GM12878 (cell line): ENCODE results near the gene SYMPK. TPM values are rescaled to one million over a fixed set of nuclear protein-coding genes. Genes with fewer than 3 reads are reported as not detected.

Source experiments
- CEBPB ChIP-seq, 2 experiments: fragments of 150-350 bp in 1 of 2; IDR thresholded peaks; 2 replicates each; pipeline ENCODE4 v1.6.1; 2012 to 2014; ENCODE audit warnings: low read depth in 2 of 2, low read length in 2 of 2, borderline replicate concordance in 1 of 2, inconsistent platforms in 1 of 2
- CHD2 ChIP-seq: IDR thresholded peaks from 2 replicates; pipeline ENCODE4 v1.6.1; 2011; ENCODE audit warnings: low read depth, low read length, improper control_type of control experiment, borderline replicate concordance
- CHD4 ChIP-seq: fragments of 200-600 bp; sonication (generic); IDR thresholded peaks from 2 replicates; pipeline ENCODE4 v1.6.1; 2016; ENCODE audit warnings: mild to moderate bottlenecking
- EZH2 ChIP-seq: IDR thresholded peaks from 2 replicates; pipeline ENCODE4 v1.6.1; 2012; ENCODE audit warnings: low read depth, mild to moderate bottlenecking, control low read depth, inconsistent platforms, low read length, borderline replicate concordance; ENCODE audit not compliant: control insufficient read depth
- MXI1 ChIP-seq: fragments of 150-350 bp; IDR thresholded peaks from 2 replicates; pipeline ENCODE4 v1.6.1; 2011; ENCODE audit warnings: low read depth, mild to moderate bottlenecking, inconsistent platforms, low read length, improper control_type of control experiment
- MYC ChIP-seq: IDR thresholded peaks from 2 replicates; pipeline ENCODE4 v1.6.1; 2011; ENCODE audit warnings: mild to moderate bottlenecking, low read length, moderate library complexity, inconsistent platforms; ENCODE audit not compliant: insufficient read depth, insufficient replicate concordance, insufficient read length, severe bottlenecking
- RELA ChIP-seq: fragments of 450-650 bp; IDR thresholded peaks from 2 replicates; pipeline ENCODE4 v1.8.0; 2014; ENCODE audit warnings: borderline replicate concordance; ENCODE audit not compliant: partially characterized antibody
- SMC3 ChIP-seq: IDR thresholded peaks from 2 replicates; pipeline ENCODE4 v1.6.1; 2011; ENCODE audit warnings: low read length, improper control_type of control experiment, borderline replicate concordance
- SUPT20H ChIP-seq: IDR thresholded peaks from 2 replicates; pipeline ENCODE4 v1.6.1; 2011; ENCODE audit warnings: low read depth, mild to moderate bottlenecking, low read length, moderate library complexity, borderline replicate concordance; ENCODE audit not compliant: control insufficient read depth
- TBL1XR1 ChIP-seq: IDR thresholded peaks from 2 replicates; pipeline ENCODE4 v1.6.1; 2012; ENCODE audit warnings: low read depth, low read length, improper control_type of control experiment
- ZNF24 ChIP-seq: fragments of 450-650 bp; IDR thresholded peaks from 2 replicates; pipeline ENCODE4 v1.6.1; 2017; ENCODE audit warnings: antibody characterized with exemption, mild to moderate bottlenecking
- polyA plus RNA-seq, 11 experiments: library from polyadenylated mRNA; depleted of rRNA in 4 of 11; unstranded in 6 of 11; stranded (reverse) in 5 of 11; fragments of >200 nt; fragmentation: Nextera tagmentation in 4 of 11; fragmentation: Illumina TruSeq in 1 of 11; extraction: Ambion mirVana in 4 of 11; extraction: Trizol in 1 of 11; gene quantifications; 1 replicate in 1 of 11; 2 replicates in 10 of 11; pipeline versions ENCODE4 v1.2.1 to v1.2.3, GENCODE V29; 2011 to 2016; ENCODE audit warnings: inconsistent platforms in 2 of 11, missing spikeins in 2 of 11, low read depth in 1 of 11
- total RNA-seq, 4 experiments: library from RNA; depleted of rRNA in 3 of 4; stranded (reverse); fragments of >200 nt in 3 of 4; fragmentation: Illumina TruSeq in 1 of 4; extraction: Trizol in 1 of 4; gene quantifications; 2 replicates each; pipeline versions ENCODE4 v1.2.1 to v1.2.3, GENCODE V29; 2013 to 2021
- TF ChIP-seq, protein P1 (sequence below): fragments of 450-650 bp; IDR thresholded peaks from 2 replicates; pipeline ENCODE4 v1.6.1; 2017; ENCODE audit warnings: antibody characterized with exemption, mild to moderate bottlenecking, moderate library complexity
- TF ChIP-seq, protein P2 (sequence below): IDR thresholded peaks from 2 replicates; pipeline ENCODE4 v1.6.1; 2012; ENCODE audit warnings: low read depth, low read length, improper control_type of control experiment
- TF ChIP-seq, protein P3 (sequence below): fragments of 450-650 bp; IDR thresholded peaks from 2 replicates; pipeline ENCODE4 v1.6.1; 2016; ENCODE audit warnings: mild to moderate bottlenecking
- TF ChIP-seq, protein P4 (sequence below): fragments of 450-650 bp; IDR thresholded peaks from 2 replicates; pipeline ENCODE4 v1.6.1; 2017; ENCODE audit warnings: mild to moderate bottlenecking, moderate library complexity
- TF ChIP-seq, protein P5 (sequence below): IDR thresholded peaks from 2 replicates; pipeline ENCODE4 v1.6.1; 2012; ENCODE audit warnings: low read depth, low read length, improper control_type of control experiment
- TF ChIP-seq, protein P6 (sequence below): IDR thresholded peaks from 2 replicates; pipeline ENCODE4 v1.6.1; 2011; ENCODE audit warnings: borderline replicate concordance, low read depth, mild to moderate bottlenecking, moderate library complexity, low read length; ENCODE audit not compliant: insufficient read depth, poor library complexity, severe bottlenecking

Gene SYMPK
- total and polyA plus RNA-seq, 10 of the 15 experiments (the other 5 are each of a cell fraction or from before 2014, with no cell fraction given), result 0.49 to 109 (median 42.5) TPM

DNA sequence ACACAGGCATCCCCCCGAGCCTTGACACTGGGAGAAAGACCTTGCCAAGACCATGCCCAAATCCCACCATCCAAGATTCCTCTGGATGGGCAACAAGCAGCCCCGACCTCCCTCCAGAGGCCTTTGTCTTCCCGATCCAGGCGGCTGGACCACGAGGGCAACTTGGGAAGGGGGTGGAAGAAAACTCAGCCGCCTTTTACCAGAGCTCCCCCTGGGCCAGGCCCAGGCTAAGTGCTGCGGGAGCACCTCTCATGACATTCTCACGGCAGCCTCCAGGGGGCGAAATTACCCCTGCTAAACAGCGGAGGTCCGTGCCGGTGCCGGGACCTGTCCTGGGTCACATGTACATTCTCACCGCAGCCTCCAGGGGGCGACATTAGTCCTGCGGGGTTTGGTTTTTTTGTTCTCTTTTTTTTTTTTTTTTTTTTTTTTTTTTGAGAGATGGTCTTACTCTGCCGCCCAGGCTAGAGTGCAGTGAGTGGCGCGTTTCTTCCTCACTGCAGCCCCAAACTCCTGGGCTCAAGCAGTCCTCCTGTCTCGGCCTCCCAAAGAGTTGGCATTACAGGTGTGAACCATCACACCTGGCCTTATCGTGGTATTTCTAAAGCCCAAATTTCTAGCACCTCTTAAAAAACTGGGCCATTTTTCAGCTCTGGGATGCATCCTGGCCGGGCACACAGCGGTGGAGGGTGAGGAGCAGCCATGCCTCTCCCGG lies 45.8 kb downstream of the SYMPK start (continued):
- TF ChIP-seq, protein P1, sequence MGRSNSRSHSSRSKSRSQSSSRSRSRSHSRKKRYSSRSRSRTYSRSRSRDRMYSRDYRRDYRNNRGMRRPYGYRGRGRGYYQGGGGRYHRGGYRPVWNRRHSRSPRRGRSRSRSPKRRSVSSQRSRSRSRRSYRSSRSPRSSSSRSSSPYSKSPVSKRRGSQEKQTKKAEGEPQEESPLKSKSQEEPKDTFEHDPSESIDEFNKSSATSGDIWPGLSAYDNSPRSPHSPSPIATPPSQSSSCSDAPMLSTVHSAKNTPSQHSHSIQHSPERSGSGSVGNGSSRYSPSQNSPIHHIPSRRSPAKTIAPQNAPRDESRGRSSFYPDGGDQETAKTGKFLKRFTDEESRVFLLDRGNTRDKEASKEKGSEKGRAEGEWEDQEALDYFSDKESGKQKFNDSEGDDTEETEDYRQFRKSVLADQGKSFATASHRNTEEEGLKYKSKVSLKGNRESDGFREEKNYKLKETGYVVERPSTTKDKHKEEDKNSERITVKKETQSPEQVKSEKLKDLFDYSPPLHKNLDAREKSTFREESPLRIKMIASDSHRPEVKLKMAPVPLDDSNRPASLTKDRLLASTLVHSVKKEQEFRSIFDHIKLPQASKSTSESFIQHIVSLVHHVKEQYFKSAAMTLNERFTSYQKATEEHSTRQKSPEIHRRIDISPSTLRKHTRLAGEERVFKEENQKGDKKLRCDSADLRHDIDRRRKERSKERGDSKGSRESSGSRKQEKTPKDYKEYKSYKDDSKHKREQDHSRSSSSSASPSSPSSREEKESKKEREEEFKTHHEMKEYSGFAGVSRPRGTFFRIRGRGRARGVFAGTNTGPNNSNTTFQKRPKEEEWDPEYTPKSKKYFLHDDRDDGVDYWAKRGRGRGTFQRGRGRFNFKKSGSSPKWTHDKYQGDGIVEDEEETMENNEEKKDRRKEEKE, result no peak
- peak; percentile 77; the same call in 1 of the 2 replicates for TF ChIP-seq MXI1
- TF ChIP-seq, protein P2, sequence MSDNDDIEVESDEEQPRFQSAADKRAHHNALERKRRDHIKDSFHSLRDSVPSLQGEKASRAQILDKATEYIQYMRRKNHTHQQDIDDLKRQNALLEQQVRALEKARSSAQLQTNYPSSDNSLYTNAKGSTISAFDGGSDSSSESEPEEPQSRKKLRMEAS, result peak; percentile 87; the same call in 1 of the 2 replicates
- no peak for TF ChIP-seq CEBPB (IDR thresholded peaks at IDR 0.05; ENCODE audit: borderline replicate concordance in 1 of 2, low read depth in 2 of 2, low read length in 2 of 2)
- no peak for TF ChIP-seq RELA
- no peak for TF ChIP-seq CHD2
- 0 out of 2 replicates have a peak, but pooled peaks have one; percentile 32 for TF ChIP-seq TBL1XR1
- TF ChIP-seq SUPT20H, result no peak
- TF ChIP-seq, protein P3, sequence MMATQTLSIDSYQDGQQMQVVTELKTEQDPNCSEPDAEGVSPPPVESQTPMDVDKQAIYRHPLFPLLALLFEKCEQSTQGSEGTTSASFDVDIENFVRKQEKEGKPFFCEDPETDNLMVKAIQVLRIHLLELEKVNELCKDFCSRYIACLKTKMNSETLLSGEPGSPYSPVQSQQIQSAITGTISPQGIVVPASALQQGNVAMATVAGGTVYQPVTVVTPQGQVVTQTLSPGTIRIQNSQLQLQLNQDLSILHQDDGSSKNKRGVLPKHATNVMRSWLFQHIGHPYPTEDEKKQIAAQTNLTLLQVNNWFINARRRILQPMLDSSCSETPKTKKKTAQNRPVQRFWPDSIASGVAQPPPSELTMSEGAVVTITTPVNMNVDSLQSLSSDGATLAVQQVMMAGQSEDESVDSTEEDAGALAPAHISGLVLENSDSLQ, result no peak
- TF ChIP-seq, protein P4, sequence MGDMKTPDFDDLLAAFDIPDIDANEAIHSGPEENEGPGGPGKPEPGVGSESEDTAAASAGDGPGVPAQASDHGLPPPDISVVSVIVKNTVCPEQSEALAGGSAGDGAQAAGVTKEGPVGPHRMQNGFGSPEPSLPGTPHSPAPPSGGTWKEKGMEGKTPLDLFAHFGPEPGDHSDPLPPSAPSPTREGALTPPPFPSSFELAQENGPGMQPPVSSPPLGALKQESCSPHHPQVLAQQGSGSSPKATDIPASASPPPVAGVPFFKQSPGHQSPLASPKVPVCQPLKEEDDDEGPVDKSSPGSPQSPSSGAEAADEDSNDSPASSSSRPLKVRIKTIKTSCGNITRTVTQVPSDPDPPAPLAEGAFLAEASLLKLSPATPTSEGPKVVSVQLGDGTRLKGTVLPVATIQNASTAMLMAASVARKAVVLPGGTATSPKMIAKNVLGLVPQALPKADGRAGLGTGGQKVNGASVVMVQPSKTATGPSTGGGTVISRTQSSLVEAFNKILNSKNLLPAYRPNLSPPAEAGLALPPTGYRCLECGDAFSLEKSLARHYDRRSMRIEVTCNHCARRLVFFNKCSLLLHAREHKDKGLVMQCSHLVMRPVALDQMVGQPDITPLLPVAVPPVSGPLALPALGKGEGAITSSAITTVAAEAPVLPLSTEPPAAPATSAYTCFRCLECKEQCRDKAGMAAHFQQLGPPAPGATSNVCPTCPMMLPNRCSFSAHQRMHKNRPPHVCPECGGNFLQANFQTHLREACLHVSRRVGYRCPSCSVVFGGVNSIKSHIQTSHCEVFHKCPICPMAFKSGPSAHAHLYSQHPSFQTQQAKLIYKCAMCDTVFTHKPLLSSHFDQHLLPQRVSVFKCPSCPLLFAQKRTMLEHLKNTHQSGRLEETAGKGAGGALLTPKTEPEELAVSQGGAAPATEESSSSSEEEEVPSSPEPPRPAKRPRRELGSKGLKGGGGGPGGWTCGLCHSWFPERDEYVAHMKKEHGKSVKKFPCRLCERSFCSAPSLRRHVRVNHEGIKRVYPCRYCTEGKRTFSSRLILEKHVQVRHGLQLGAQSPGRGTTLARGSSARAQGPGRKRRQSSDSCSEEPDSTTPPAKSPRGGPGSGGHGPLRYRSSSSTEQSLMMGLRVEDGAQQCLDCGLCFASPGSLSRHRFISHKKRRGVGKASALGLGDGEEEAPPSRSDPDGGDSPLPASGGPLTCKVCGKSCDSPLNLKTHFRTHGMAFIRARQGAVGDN, result no peak
- TF ChIP-seq EZH2, result no peak
- TF ChIP-seq MYC, result no peak
- peak; percentile 85 for TF ChIP-seq SMC3
- TF ChIP-seq, protein P5, sequence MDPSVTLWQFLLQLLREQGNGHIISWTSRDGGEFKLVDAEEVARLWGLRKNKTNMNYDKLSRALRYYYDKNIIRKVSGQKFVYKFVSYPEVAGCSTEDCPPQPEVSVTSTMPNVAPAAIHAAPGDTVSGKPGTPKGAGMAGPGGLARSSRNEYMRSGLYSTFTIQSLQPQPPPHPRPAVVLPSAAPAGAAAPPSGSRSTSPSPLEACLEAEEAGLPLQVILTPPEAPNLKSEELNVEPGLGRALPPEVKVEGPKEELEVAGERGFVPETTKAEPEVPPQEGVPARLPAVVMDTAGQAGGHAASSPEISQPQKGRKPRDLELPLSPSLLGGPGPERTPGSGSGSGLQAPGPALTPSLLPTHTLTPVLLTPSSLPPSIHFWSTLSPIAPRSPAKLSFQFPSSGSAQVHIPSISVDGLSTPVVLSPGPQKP, result no peak; the same call in 1 of the 2 replicates
- no peak for TF ChIP-seq CHD4
- TF ChIP-seq, protein P6, sequence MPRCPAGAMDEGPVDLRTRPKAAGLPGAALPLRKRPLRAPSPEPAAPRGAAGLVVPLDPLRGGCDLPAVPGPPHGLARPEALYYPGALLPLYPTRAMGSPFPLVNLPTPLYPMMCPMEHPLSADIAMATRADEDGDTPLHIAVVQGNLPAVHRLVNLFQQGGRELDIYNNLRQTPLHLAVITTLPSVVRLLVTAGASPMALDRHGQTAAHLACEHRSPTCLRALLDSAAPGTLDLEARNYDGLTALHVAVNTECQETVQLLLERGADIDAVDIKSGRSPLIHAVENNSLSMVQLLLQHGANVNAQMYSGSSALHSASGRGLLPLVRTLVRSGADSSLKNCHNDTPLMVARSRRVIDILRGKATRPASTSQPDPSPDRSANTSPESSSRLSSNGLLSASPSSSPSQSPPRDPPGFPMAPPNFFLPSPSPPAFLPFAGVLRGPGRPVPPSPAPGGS, result peak; percentile 34
- no peak for TF ChIP-seq ZNF24
